T-cell (primary cell): ENCODE measurements around the gene SLC25A26. TPM values are rescaled to one million over a fixed set of nuclear protein-coding genes. Genes with fewer than 3 reads are reported as not detected.

Source experiments
- ATAC-seq, 4 experiments: fragments of 200-7000 bp in 3 of 4; fragments of 150-1000 bp in 1 of 4; cut with Tn5 transposase; replicated peaks in 1 of 4; 1 replicate in 3 of 4; 2 replicates in 1 of 4; pipeline ENCODE4 v1.10.0; 2021; ENCODE audit warnings: moderate library complexity in 3 of 4, mild to moderate bottlenecking in 2 of 4, moderate number of reproducible peaks in 1 of 4
- CTCF ChIA-PET, 2 donors: fragments of 300-600 bp; sonication (Branson Sonifier 250); formaldehyde crosslinking; loops; one replicate each; lab custom pipeline; 2022; ENCODE audit warnings: antibody characterized with exemption in 2 of 2; lab: Charles Lee
- POLR2A ChIA-PET, 2 donors: fragments of 300-600 bp; sonication (Branson Sonifier 250); formaldehyde crosslinking; loops; one replicate each; lab custom pipeline; 2022; ENCODE audit warnings: antibody characterized with exemption in 2 of 2; lab: Charles Lee
- DNase-seq, 35 experiments: peaks; one replicate each; pipeline versions ENCODE4 v3.0.0 to v3.0.0-alpha.2; 2013 to 2023
- H3K27ac ChIP-seq: one replicate; pipeline ENCODE4 v1.5.1; 2013; ENCODE audit warnings: low read length
- H3K27me3 ChIP-seq, 2 experiments: replicated peaks in 1 of 2; 1 replicate in 1 of 2; 2 replicates in 1 of 2; pipeline versions ENCODE4 v1.6.1 to v1.7.0; 2013; ENCODE audit warnings: low read length in 1 of 2, mixed read lengths in 1 of 2; ENCODE audit not compliant: control insufficient read depth in 2 of 2, insufficient read depth in 2 of 2; ENCODE audit errors: extremely low read depth in 1 of 2
- H3K36me3 ChIP-seq, 2 donors: 1 replicate in 1 of 2; 2 replicates in 1 of 2; pipeline versions ENCODE4 v1.6.1 to v1.7.0; 2013; ENCODE audit warnings: low read length in 1 of 2; ENCODE audit not compliant: control insufficient read depth in 2 of 2, insufficient read depth in 1 of 2; ENCODE audit errors: extremely low read depth in 1 of 2
- H3K4me1 ChIP-seq, 2 experiments: 1 replicate in 1 of 2; 2 replicates in 1 of 2; pipeline versions ENCODE4 v1.6.1 to v1.7.0; 2013; ENCODE audit warnings: low read length in 2 of 2, mixed read lengths in 1 of 2; ENCODE audit not compliant: insufficient read depth in 2 of 2, control insufficient read depth in 1 of 2; ENCODE audit errors: extremely low read depth in 1 of 2
- H3K4me3 ChIP-seq, 2 donors: 1 replicate in 1 of 2; 2 replicates in 1 of 2; pipeline versions ENCODE4 v1.5.1 to v1.7.0; 2013; ENCODE audit warnings: mild to moderate bottlenecking in 2 of 2, low read length in 1 of 2, moderate library complexity in 1 of 2; ENCODE audit not compliant: control insufficient read depth in 1 of 2; ENCODE audit errors: extremely low read depth in 1 of 2
- H3K9me3 ChIP-seq: 2 replicates; pipeline ENCODE4 v1.7.0; 2013
- H3K27ac Mint-ChIP-seq, 2 donors: one replicate each; pipeline ENCODE4 v1.8.0; 2020 to 2021; ENCODE audit warnings: mild to moderate bottlenecking in 2 of 2, mixed read lengths in 2 of 2
- H3K27me3 Mint-ChIP-seq, 2 donors: one replicate each; pipeline ENCODE4 v1.8.0; 2021 to 2022; ENCODE audit warnings: mixed read lengths in 2 of 2
- H3K36me3 Mint-ChIP-seq: one replicate; pipeline ENCODE4 v1.8.0; 2021; ENCODE audit warnings: mixed read lengths
- H3K4me1 Mint-ChIP-seq, 3 donors: one replicate each; pipeline ENCODE4 v1.8.0; 2020 to 2022; ENCODE audit warnings: mixed read lengths in 3 of 3, mild to moderate bottlenecking in 1 of 3
- H3K4me3 Mint-ChIP-seq, 3 donors: one replicate each; pipeline ENCODE4 v1.8.0; 2020 to 2022; ENCODE audit warnings: mild to moderate bottlenecking in 3 of 3, mixed read lengths in 3 of 3, moderate library complexity in 3 of 3
- H3K9me3 Mint-ChIP-seq, 3 donors: one replicate each; pipeline ENCODE4 v1.8.0; 2020 to 2022; ENCODE audit warnings: mixed read lengths in 3 of 3
- WGBS: methylation state at CpG from one replicate; pipeline ENCODE4 v1.1.5; 2013; ENCODE audit warnings: missing lambda C conversion rate; ENCODE audit not compliant: insufficient coverage; 5-methylcytosine and 5-hydroxymethylcytosine counted together
- total RNA-seq, 35 experiments: library from RNA in 6 of 35; stranded (reverse) in 6 of 35; fragments of 120-200 nt in 1 of 35; gene quantifications; one replicate each; pipeline versions ENCODE4 v1.2.1 to v1.2.4 and lab custom pipeline; 2013 to 2026

SLC25A26 gene
- 10 to 100 TPM; 16.6 to 26.9 (median 23.5) TPM for total RNA-seq
- total RNA-seq (2013) = 30.3 TPM
- 23.1 to 48.7 (median 35.5) reads per million in 29 experiments for total RNA-seq (lab: John Stamatoyannopoulos, UW)

GRCh38 chr3:66220602-66221377 is at the start of gene SLC25A26:
Gene SLC25A26, plus strand, starts transcription at chr3:66221001. Its CDS starts 94 bp downstream, at chr3:66221095.
- under 1% methylated on average over 53 of the region's 56 CpGs for WGBS
- ChIA-PET POLR2A (interaction anchor here (0.5 to 1.5 kb wide), 3 partner anchors 18 to 777 kb away, joined by 6 to 8 read pairs (median 7); partner anchors contain the start of gene KBTBD8 (in 1 of the 2)), CTCF (interaction anchor here in 1 of 2 donors (1.0 to 1.5 kb wide), 2 partner anchors 15 to 33 kb away, joined by 5 to 7 read pairs; no protein-coding TSS in a partner anchor)
- ATAC-seq (peak; percentile 97 to 99 (median 98)), DNase-seq (peak; percentile 92 to 99 (median 98))
- Mint-ChIP-seq H3K4me1 (peaks cover 39 to 46% (median 44%) of the 10 kb centered on the region in 3 donors), H3K9me3 (no peaks in the 10 kb centered on the region), H3K4me3 (peak within 1 kb of the TSS; percentile 74 to 92 (median 91)), H3K27me3 (no peaks in the 10 kb centered on the region), H3K36me3 (peaks cover 23% of the 10 kb centered on the region), H3K27ac (peak within 1 kb of the TSS; percentile 91 to 95)
- H3K4me3 ChIP-seq = peak within 1 kb of the TSS; percentile 74 to 93
- H3K9me3 ChIP-seq = no peaks in the 10 kb centered on the region
- peaks cover 11% of the 10 kb centered on the region in 2 experiments for H3K4me1 ChIP-seq
- H3K27me3 ChIP-seq = no peaks in the 10 kb centered on the region
- peaks cover 5 to 8% of the 10 kb centered on the region in 2 donors for H3K36me3 ChIP-seq
- peak within 1 kb of the TSS; percentile 66 for H3K27ac ChIP-seq

DNA sequence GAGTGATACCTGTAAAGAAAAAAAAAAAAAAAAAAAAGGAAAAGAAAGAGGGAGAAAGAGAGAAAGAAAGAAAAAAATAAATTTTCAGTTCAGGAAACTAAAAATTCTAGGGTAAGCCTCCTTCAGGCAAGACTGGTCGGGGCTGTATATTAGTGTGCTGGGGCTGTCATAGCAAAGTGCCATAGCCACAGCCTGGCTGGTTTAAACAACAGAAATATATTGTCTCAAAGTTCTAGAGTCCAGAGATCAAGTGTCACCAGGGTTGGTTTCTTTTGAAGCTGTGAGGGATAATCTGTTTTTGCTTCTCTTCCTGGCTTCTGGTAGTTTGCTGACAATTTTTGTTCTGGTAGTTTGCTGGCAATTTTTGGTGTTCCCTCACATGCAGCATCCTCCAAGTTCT is 48.4 kb upstream of the SLC25A26 start:
- no peak for ATAC-seq
- no peak for DNase-seq
- Mint-ChIP-seq H3K27me3 (peaks cover 3 to 8% of the 10 kb centered on the region in 2 donors), H3K9me3 (no peaks in the 10 kb centered on the region), H3K4me1 (no peaks in the 10 kb centered on the region), H3K4me3 (no peak overlapping the region), H3K36me3 (no peaks in the 10 kb centered on the region), H3K27ac (no peak overlapping the region)
- Histone ChIP-seq H3K27me3 (peaks cover 0 to 3% of the 10 kb centered on the region in 2 experiments), H3K9me3 (no peaks in the 10 kb centered on the region), H3K27ac (no peak overlapping the region), H3K36me3 (no peaks in the 10 kb centered on the region), H3K4me1 (no peaks in the 10 kb centered on the region), H3K4me3 (no peak overlapping the region)
- POLR2A ChIA-PET = no interaction called here
- CTCF ChIA-PET = interaction anchor here in 1 of 2 donors (0.7 kb wide), 1 partner anchor 15 kb away, joined by 8 read pairs; no protein-coding TSS in a partner anchor
- 60% methylated on average over 1 of the region's 1 CpG for WGBS

DNA sequence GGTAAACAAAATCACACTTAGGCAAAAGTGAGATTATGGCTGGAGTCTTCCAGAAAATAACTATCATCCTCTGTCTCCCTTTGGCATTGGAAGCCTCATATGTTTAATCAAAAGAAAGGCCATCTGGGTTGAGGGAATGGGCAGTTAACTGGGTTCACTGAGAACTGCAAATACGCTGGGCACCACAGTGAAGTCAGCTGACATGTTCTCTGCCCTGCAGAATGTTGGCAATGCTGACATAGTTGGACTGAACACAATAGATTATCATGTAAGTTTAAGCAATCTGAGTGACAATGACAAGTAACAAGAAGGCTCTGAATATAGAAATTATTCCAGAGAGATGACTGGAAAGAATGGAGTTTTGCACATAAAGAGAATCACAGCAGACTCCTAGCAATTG is 43.8 kb upstream of the SLC25A26 start:
- CTCF ChIA-PET = no interaction called here
- H3K27me3 Mint-ChIP-seq = peaks cover 3% of the 10 kb centered on the region in 2 donors
- Histone ChIP-seq H3K4me3 (no peak overlapping the region), H3K9me3 (no peaks in the 10 kb centered on the region), H3K4me1 (no peaks in the 10 kb centered on the region), H3K36me3 (no peaks in the 10 kb centered on the region), H3K27me3 (peaks cover 0 to 2% of the 10 kb centered on the region in 2 experiments), H3K27ac (no peak overlapping the region)
- H3K36me3 Mint-ChIP-seq = no peaks in the 10 kb centered on the region
- no peaks in the 10 kb centered on the region for H3K9me3 Mint-ChIP-seq
- no peak overlapping the region for H3K4me3 Mint-ChIP-seq
- POLR2A ChIA-PET = no interaction called here
- ATAC-seq (no peak), DNase-seq (no peak)
- 73% methylated on average over 1 of the region's 1 CpG for WGBS
- no peak overlapping the region for H3K27ac Mint-ChIP-seq
- no peaks in the 10 kb centered on the region for H3K4me1 Mint-ChIP-seq

DNA sequence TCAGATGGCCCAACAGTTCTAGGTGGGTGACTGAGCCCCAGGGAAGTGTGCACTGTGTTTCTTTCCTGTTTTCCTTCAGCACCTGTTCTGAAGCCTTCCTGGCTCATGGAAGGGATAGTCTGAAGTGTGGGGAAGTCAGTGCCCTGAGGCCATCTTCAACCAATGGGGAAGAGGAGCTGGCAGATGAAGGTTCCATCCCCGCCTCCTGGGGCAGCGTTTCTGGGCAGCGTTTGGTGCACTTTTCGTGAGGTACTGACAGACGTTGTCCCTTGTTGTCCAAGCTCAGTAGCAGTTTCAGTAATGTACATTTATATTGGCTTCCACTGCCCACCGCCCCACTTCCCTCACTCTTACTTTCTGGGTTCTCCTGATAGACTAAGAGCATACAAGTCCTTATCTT is 42.6 kb upstream of the SLC25A26 start:
- POLR2A ChIA-PET = no interaction called here
- DNase-seq = no peak
- Histone ChIP-seq H3K27me3 (no peaks in the 10 kb centered on the region), H3K27ac (no peak overlapping the region), H3K36me3 (no peaks in the 10 kb centered on the region), H3K4me3 (no peak overlapping the region), H3K4me1 (no peaks in the 10 kb centered on the region), H3K9me3 (no peaks in the 10 kb centered on the region)
- peaks cover 0 to 3% of the 10 kb centered on the region in 2 donors for H3K27me3 Mint-ChIP-seq
- no peak overlapping the region for H3K4me3 Mint-ChIP-seq
- no peak overlapping the region for H3K27ac Mint-ChIP-seq
- no peak for ATAC-seq
- no peaks in the 10 kb centered on the region for H3K9me3 Mint-ChIP-seq
- 60% methylated on average over 1 of the region's 6 CpGs for WGBS
- H3K36me3 Mint-ChIP-seq = no peaks in the 10 kb centered on the region
- H3K4me1 Mint-ChIP-seq = no peaks in the 10 kb centered on the region
- CTCF ChIA-PET = no interaction called here

- no peak overlapping the region for H3K4me3 Mint-ChIP-seq
- ATAC-seq = no peak
- ChIA-PET CTCF (no interaction called here), POLR2A (no interaction called here)
- H3K4me1 ChIP-seq = no peaks in the 10 kb centered on the region
- H3K27ac ChIP-seq = no peak overlapping the region
- H3K36me3 Mint-ChIP-seq = no peaks in the 10 kb centered on the region
- H3K27me3 Mint-ChIP-seq = peaks cover 0 to 3% of the 10 kb centered on the region in 2 donors
- no peaks in the 10 kb centered on the region for H3K9me3 Mint-ChIP-seq
- no peak overlapping the region for H3K4me3 ChIP-seq
- no peaks in the 10 kb centered on the region for H3K27me3 ChIP-seq
- no peak overlapping the region for H3K27ac Mint-ChIP-seq
- H3K9me3 ChIP-seq = no peaks in the 10 kb centered on the region
- 100% methylated on average over 1 of the region's 2 CpGs for WGBS
- no peaks in the 10 kb centered on the region for H3K4me1 Mint-ChIP-seq
- no peaks in the 10 kb centered on the region for H3K36me3 ChIP-seq
- DNase-seq = no peak
Observed at GRCh38 chr3:66179793-66180192, 41.0 kb upstream of the SLC25A26 start.

GRCh38 chr3:66181764-66182163 is 39.0 kb upstream of the SLC25A26 start:
- CTCF ChIA-PET = interaction anchor here in 1 of 2 donors (0.7 kb wide), 1 partner anchor 50 kb away, joined by 4 read pairs; no protein-coding TSS in a partner anchor

More at GRCh38 chr3:66181764-66182163, 39.0 kb upstream of the SLC25A26 start:
- Mint-ChIP-seq H3K4me1 (no peaks in the 10 kb centered on the region), H3K36me3 (no peaks in the 10 kb centered on the region), H3K9me3 (peaks cover 0 to 6% (median 0%) of the 10 kb centered on the region in 3 donors), H3K4me3 (no peak overlapping the region), H3K27me3 (peaks cover 0 to 3% of the 10 kb centered on the region in 2 donors), H3K27ac (no peak overlapping the region)
- H3K4me3 ChIP-seq = no peak overlapping the region
- DNase-seq (no peak), ATAC-seq (no peak)
- POLR2A ChIA-PET = no interaction called here
- H3K27ac ChIP-seq = no peak overlapping the region
- no peaks in the 10 kb centered on the region for H3K4me1 ChIP-seq
- H3K36me3 ChIP-seq = no peaks in the 10 kb centered on the region
- no peaks in the 10 kb centered on the region for H3K9me3 ChIP-seq
- H3K27me3 ChIP-seq = no peaks in the 10 kb centered on the region
- WGBS = 63% methylated on average over 2 of the region's 6 CpGs
